Glomerular endothelial cell (primary cell): Measurements from ENCODE around the gene C19orf85. TPM values are rescaled to one million over a fixed set of nuclear protein-coding genes. Genes with fewer than 3 reads are reported as not detected.
"Not testable (repeated sequence)": the region's sequence is repeated elsewhere in the genome, so short reads cannot be mapped to it uniquely, and the experiment has no call there.

Experiments
- DNase-seq: peaks from one replicate; pipeline ENCODE4 v3.0.0-alpha.2; 2011; ENCODE audit warnings: low read depth, low spot score; ENCODE audit errors: extremely low read depth
- total RNA-seq: library from RNA; depleted of rRNA; stranded (reverse); fragments of >200 nt; gene quantifications from 2 replicates; pipeline ENCODE4 v1.2.3, GENCODE V29; 2015

Gene C19orf85
- total RNA-seq, 1 donor from 2014 or later = not detected

GRCh38 chr19:55459950-55460657 is 4.4 kb downstream of the C19orf85 start:
- DNase-seq = no peak

DNA sequence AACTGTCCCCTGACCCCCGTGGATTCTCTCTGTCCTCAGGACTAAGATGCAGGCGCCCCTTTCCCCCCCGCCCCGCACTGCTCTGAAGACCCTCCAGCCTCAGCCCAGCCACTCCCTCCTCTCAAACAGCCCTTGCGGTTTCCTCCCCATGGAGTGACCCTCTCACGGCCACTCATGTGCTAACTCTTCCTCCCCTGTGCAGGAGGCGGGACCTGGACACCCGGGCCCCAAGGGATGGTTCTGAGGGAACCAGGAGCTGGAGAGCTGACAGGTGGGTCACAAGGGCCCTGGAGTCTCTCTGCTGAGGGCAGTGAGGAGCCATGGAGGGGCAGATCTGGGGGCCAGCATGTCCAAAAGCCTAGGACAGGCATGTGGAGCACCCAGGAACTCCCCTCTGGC is 5.0 kb downstream of the C19orf85 start:
- no peak for DNase-seq

GRCh38 chr19:55457683-55458457 is 6.7 kb downstream of the C19orf85 start:
- DNase-seq = no peak

- DNase-seq = no peak
These were observed 8.2 kb downstream of the C19orf85 start for GRCh38 chr19:55456347-55456746.

GRCh38 chr19:55455576-55456235 is 8.8 kb downstream of the C19orf85 start:
- no peak for DNase-seq

GRCh38 chr19:55454787-55455243 is 9.7 kb downstream of the C19orf85 start:
- DNase-seq = no peak

- DNase-seq = no peak
These were observed 10.9 kb downstream of the C19orf85 start for GRCh38 chr19:55453511-55454260.

DNA sequence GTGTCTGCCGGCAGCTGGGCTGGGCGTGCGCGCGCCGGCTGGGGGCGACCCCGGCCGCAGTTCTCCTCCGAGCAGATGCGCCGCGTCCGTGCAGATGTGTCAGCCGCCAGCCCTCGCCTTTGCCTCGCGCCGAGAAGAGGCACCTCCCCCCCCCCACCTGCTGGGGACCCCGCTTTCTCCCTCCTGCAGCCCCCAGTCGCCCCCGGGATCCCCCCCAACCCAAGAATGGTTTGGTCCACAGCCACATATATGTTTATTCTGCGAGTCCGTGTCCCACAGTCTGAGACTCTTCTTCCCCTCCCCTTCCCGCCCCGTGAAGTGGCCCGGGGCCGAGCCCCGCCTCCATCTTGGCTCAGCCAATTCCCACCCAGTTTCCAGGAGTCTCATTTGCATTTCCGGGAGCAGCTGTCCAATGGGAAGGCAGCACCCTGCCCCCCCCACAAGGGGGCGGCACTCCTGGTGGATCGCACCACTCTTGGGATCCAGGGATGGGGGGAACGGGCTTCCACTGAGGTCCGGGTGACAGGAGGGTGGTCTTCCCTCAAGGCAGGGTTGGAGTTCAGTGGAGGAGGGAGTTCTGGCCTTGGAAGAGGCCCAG is 11.7 kb downstream of the C19orf85 start:
- DNase-seq = no peak

GRCh38 chr19:55451965-55452748 is 12.4 kb downstream of the C19orf85 start:
- no peak for DNase-seq

- DNase-seq = no peak
These were observed 13.2 kb downstream of the C19orf85 start for GRCh38 chr19:55451163-55451964.

DNA sequence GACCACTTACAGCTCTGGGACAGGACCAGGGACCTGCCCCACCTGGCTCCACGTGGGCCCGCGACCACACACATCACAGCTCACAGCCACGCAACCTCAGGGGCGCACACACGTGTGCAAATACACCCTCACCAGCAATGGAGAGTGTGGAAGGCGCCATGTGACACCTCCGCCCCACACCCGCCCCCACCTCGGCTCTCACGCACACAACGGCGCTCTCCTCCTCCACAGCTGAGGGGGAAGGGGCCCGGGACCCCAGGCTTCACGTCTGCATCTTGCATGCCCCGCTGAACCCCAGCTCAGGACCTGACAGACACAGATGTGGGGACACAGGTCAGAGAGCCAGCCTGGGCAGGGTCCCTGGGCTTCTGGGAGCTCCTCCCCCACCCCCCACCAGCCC is 15.1 kb downstream of the C19orf85 start:
- DNase-seq = no peak

DNA sequence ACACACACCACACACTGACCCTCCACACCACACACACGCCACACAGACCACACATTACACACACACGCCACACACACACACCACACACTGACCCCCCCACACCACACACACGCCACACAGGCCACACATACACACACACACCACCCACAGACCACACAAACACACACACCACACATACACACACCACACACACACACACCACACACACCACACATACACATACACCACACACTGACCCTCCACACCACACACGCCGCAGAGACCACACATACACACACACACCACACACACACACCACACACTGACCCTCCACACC is 16.4 kb downstream of the C19orf85 start:
- not testable (repeated sequence) for DNase-seq

DNA sequence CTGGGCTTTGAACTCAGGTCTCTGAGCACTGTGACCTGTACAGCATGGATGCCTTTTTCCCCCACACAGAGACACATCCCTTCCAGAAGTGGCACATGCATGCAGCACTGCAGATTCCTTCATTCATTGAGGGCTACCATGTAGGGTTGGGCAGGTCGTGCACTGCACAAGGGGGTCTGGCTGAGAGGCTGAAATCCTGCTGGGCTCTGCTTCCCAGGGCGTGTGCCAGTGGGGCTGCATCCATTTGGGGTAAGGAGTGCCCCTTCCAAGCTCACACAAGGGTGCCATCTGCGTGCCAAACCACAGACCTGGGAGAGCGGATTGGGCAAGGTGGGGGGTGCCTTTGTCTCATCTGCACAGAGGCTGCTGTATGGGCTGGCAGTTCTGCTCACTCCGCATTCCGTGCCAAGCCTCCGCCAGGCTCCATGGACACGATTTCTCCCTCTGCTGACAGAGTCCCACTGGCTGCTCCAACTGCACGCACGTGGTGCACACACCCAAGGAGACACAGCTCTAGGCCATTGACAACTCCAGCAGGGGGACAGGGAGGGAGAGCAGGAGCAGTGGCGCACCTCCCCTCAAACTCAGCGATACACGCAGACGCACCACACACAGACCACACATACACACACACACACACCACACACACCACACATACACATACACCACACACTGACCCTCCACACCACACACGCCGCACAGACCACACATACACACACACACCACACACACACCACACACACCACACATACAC is 17.0 kb downstream of the C19orf85 start:
- DNase-seq = no peak

DNA sequence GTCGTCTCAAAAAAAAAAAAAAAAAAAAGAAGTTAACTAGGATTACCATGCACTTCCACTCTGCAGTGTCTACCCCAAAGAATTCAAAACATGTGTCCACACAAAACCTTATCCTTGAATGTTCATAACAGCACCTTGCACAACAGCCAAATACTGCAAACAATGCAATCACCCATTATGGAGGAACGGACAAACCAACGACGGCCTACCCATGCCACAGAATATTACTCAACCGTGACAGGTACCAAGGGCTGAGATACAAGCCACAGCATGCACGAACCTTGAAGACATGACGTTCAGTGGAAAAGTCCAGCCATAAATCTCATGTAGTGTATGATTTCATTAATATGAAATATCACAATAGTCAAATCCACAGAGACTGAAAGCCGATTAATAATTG is 18.5 kb downstream of the C19orf85 start:
- no peak for DNase-seq

GRCh38 chr19:55444646-55445045 is 19.9 kb downstream of the C19orf85 start:
- no peak for DNase-seq

- no peak for DNase-seq
These were observed 20.6 kb downstream of the C19orf85 start for GRCh38 chr19:55443824-55444480.

DNA sequence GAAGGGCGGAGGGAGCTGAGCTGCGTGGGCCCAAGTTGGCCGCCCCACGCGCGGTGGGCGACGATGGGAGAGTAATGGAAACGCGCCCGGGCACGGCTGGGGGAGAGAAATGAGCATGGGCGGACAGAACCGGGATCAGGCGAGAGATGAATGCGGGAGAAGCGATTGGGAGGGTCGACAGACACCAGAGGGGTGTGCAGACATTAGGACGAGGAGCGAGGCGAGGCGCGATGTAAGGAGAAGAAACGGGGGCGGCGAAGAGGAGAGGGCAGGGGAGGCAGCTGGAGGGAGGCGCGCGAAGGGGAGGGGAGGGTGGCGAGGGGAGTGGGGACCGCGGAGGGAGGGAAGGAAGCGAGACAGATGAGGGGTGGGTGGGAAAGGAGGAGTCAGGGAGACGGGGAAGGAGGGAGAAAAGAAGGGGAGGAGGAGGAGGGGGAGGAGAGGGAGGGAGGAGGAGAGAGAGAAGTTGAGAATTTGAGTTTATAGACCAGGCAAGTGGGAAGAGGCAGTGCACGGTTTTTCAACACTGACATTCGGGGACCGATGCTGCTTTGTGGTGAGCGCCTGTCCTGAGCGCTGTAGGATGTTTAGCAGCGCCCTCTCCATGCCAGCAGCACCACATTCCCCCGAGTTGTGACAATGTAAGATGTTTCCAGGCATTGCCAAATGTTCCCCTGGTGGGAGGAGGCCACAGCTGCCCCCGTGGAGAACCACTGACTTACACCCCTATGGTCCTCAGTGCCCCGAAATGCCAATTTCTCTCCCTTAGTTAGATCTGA is 21.3 kb downstream of the C19orf85 start, which contains the start of gene SHISA7:
Gene SHISA7 (minus strand): TSS at position 256 of the 779 bp plus-strand sequence. CDS start 437 bp downstream, outside the sequence.
- DNase-seq = no peak
